Upper lobe of left lung (tissue), 4 donors: Measurements from ENCODE around the gene DNAJB6.

Experiments
- CTCF ChIP-seq, 6 experiments: fragments of 450-650 bp in 4 of 6; fragments of 200-600 bp in 2 of 6; sonication (generic) in 2 of 6; IDR thresholded peaks; one replicate each; pipeline ENCODE4 v1.5.1; 2016 to 2019; ENCODE audit warnings: antibody characterized with exemption in 6 of 6
- POLR2A ChIP-seq, 4 donors: fragments of 450-650 bp; IDR thresholded peaks; one replicate each; pipeline ENCODE4 v1.5.1; 2016 to 2017; ENCODE audit warnings: antibody characterized with exemption in 4 of 4, mild to moderate bottlenecking in 2 of 4
- POLR2AphosphoS5 ChIP-seq, 2 donors: sonication (generic); formaldehyde crosslinking; IDR thresholded peaks; one replicate each; pipeline ENCODE4 v1.5.1; 2017; ENCODE audit warnings: antibody characterized with exemption in 2 of 2

- TF ChIP-seq CTCF (IDR thresholded peaks at IDR 0.05), result no peak
- TF ChIP-seq POLR2A (IDR thresholded peaks at IDR 0.05), result no peak
- no peak for TF ChIP-seq POLR2AphosphoS5 (IDR thresholded peaks at IDR 0.05)
Measured at GRCh38 chr7:157355784-157356511, 19.1 kb downstream of the DNAJB6 start.
